Left hindlimb (tissue), 1 donor: ENCODE measurements around the gene MBD3L5.
"Not testable (repeated sequence)": the region's sequence is repeated elsewhere in the genome, so short reads cannot be mapped to it uniquely, and the experiment has no call there.

Experiments
- DNase-seq: peaks from one replicate; pipeline ENCODE4 v3.0.0-alpha.2; 2018

MBD3L5 gene

DNA sequence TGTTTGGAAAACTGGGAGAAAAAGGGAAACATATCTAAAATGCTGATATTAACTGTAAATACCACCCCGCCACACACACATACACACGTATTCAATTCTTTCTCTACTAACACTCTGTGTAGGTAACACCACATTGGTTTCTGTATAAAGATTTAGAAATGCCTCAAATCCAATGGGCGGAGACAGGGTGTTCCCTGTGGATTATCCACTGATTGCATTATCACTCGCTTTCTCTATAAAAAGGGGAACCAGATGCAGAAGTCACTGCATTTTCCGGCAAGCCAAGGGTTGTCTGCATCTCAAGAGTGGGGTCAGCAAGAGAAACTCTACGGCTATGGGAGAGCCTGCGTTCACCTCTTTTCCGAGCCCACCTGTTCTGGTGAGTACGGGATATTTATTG is at the start of gene MBD3L5:
TSS of gene MBD3L5 (plus strand) at position 301 of the 400 bp plus-strand sequence. CDS start at position 335, 34 bp downstream.
- not testable (repeated sequence) for DNase-seq

DNA sequence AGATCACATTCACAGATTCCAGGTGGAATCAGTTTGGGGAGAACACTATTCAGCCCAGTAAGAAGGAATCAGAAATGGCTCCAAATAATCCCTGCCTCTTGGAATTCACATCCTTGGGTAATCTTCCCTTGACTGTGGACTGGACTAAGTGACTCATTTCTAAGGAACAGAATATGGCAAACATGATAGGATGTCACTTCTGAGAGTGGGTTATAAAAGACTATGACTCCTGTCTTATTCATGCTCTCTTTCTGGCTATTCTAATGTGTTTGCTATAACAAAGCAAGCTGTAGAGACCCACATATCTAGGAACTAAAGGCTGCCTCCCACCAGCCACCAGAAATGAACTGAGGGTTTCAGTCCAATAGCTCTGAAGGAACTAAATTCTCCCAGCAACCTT is 46.9 kb upstream of the MBD3L5 start:
- no peak for DNase-seq

DNA sequence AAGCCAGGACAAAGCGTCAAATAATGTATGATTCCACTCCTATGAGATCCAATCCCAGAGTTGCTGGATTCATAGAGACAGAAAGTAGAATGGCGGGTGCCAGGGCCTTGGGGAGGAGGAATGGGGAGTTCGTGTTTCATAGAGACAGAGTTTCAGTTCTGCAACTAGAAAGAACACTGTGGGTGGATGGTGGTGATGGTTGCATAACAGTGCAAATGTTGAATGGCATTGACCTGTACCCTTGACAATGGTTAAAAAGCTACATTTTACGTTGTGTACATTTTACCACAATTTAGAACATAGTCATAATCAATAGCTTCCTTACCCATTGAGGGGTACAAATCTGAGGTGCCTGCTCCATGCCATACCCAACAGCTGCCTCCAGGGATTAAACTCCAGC is 42.5 kb upstream of the MBD3L5 start:
- DNase-seq: no peak

DNA sequence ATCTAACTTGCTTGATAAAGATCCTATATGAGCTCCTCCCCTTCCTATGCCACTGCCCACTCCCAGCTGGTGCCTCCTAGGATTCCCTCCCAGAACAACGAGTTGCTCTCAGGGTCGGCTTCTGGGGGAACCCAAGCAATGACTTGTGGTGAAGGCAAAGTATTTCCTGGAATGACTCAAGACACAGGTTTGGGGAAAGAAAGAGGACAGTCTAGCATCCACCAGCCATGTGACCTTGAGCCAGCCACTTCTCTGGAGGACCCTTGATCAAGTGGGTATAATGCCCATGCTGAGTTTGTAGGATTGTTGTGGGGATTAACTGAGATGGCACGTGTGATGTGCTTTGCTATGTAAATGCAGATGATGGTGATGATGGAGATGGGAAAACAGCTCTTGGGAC is 42.1 kb upstream of the MBD3L5 start:
- no peak for DNase-seq

DNA sequence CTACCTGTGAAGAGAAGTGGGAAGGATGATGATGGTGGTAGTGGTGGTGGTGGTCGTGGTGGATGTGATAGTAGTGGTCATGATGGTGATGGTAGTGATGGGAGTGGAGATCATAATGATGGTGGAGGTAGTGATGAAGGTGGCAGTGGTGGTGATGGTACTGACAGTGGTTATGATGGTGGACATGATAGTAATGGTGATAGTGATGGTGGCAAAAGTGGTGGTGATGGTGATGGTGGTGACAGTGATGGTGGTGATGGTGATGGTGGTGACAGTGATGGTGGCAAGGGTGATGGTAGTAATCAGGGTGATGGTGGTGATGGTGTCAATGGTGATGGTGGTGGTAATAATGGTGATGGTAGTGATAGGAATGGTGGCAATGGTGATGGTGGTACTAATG is 35.3 kb upstream of the MBD3L5 start:
- DNase-seq: no peak

DNA sequence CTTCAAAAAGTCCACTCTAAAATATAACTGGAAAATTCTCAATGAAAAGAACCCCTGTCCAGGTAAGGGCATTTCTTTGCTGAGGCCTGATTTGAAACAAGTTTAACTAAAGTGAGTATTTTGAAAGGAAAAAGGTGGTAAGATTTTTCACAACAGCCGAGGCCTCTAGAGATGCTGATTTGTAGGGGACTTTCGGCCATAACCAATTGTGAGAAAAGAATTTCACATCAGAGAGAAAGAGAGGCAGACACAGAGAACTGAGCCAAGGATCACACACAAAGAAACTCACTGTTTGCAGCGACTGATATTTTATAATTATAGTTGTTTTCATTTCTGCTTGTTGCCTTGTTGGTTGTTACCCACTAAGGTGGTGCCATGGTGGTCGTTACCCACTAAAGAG is 33.6 kb upstream of the MBD3L5 start:
- DNase-seq: no peak

DNA sequence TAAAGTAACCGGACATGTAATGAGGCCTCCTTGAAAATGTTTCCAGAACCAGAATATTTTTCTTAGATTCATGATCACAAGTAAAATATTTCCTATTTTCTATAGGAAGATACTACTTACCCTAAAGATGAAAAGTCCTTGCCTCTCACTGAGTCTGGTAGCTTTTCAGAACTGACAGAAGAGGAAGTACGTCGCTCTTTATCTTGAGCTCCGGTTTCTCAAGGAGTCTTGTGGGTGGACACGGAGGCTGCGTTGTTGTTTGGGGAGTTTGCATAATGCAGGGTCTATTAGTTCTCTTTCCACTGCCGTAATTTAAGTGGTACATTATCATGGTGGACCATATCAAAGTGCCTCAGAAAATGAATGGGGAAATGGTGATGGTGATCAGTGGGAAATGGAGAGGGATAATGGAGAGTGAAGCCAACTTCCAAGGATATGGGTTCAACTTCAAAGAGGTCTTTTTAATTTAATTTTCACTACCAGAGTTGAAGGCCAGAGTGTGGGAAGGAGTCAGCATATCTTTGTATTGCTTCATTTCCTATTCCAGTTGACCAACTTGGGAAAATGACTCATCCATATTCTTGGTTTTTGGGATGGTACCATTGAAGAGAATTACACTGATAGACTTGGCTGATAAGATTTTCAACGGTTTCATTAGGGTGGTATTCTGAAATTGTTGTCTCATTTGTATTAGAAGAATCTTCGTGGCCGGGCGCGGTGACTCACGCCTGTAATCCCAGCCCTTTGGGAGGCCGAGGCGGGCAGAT is 32.5 kb upstream of the MBD3L5 start:
- DNase-seq: no peak

DNA sequence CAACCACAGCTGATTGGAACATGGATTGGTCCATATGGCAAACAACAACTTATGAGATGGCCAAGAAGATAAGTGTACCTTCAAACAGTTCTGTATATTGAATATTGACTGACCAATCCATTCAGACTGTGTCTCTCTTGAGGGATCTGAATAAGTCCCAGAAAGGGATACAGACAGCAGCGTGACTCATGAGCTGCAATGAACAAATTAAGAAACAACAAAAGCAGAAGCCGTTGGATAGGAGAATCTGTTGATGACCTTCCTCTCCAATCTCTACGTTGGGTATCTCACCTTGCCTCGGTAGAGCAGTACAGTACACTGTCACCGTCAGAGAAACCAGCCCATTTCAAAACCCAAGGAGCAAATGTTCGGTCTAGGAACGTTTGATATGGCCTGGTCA is 30.4 kb upstream of the MBD3L5 start:
- no peak for DNase-seq

DNA sequence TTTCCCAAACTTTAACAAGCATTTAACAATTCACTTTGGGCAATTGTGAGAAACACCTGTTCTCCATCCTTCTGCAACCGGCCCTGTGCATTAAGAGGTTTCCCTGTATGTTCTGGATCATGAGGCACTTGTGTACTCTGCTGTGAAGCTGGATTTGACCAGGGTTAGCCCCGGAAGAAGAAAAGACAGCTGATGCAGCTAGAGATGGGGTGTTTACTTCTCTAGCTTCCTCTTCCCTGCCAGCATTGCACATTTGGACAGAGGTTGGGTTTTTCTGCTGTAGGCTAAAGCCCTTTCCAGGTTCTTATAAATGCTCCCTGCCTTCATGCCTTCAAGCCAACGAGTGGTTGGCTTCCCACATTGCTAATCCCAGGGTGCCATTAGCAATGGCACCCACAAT is 30.0 kb upstream of the MBD3L5 start:
- DNase-seq: no peak

DNA sequence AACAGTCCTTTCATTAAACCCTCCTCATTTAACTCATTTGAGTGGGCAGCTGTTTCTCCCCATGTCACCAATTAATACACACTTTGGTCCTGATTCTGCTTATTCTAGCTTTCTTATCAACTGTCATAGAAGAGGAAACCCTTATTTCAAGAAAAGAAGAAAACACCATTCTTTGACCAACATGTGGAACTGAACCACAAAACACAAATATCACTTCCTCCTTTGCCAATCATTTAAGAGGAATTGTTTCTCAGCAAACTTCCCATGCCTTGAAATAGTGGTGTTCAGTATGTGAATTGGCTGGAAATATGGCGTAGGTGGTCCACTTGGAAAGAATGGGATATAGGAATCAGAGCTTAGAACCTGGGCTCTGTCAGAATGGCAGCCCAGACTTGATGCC is 29.6 kb upstream of the MBD3L5 start:
- DNase-seq: no peak

DNA sequence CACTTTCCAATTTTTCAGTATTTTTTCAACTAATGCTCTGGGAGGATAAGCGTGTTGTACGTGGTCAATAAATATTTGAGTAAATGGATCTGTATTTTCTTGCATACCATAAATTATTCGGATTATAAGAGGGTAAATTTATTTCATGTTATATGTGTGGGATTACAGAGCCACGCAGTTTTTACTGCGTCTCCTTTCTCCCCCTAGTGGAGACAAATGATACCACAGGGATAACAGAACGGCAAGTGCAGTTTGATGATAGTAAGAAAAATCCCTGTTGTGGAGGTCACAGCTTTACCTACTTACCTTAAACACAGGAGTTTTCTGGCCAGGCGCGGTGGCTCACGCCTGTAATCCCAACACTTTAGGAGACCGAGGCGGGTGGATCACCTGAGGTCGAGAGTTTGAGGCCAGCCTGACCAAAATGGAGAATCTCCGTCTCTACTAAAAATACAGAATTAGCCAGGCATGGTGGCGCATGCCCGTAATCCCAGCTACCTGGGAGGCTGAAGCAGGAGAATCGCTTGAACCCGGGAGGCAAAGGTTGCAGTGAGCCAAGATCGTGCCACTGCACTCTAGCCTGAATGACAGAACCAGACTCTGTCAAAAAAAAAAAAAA is 26.0 kb upstream of the MBD3L5 start:
- no peak for DNase-seq

DNA sequence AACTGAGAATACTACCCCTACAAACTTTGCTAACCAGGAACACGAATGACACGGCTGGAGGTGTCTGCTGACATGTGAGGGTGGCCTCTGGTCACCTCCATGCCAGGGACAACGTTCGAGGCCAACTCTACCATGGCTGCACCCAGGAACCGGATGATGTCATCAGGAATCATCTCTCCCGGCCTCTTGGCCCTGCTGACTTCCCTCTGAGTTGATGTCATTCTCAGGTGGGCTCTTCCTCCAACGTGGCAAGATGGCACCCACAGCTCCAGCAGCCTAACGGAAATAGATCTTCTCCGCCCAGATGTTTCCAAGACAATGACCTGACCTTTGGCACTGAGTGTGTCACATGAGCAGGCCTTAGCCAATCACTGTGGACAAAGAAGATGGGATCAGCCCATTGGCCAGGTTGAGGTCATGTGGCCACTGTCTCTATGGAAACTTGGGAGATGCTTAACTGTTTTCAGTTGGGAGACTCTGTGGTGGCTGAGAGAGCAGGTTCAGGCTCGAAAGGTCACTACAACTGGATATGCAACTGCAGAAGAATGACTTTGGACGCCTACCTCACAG is 24.2 kb upstream of the MBD3L5 start:
- DNase-seq: no peak

DNA sequence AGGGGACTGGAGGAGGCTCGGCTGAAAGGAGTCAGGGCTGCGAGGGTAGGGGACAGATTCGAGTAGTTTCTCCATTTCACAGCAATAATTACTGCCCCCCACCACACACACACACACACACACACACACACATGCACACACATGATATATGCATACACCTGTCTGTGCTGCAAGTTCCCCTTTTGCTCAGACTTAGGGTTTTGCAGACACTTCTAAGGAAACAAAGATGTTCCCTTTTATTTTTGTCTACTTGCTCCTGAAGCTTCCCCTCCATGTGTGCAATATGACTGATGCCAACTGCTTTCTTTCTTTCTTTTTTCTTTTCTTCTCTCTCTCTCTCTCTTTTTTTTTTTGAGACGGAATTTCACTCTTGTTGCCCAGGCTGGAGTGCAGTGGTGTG is 22.5 kb upstream of the MBD3L5 start:
- no peak for DNase-seq

DNA sequence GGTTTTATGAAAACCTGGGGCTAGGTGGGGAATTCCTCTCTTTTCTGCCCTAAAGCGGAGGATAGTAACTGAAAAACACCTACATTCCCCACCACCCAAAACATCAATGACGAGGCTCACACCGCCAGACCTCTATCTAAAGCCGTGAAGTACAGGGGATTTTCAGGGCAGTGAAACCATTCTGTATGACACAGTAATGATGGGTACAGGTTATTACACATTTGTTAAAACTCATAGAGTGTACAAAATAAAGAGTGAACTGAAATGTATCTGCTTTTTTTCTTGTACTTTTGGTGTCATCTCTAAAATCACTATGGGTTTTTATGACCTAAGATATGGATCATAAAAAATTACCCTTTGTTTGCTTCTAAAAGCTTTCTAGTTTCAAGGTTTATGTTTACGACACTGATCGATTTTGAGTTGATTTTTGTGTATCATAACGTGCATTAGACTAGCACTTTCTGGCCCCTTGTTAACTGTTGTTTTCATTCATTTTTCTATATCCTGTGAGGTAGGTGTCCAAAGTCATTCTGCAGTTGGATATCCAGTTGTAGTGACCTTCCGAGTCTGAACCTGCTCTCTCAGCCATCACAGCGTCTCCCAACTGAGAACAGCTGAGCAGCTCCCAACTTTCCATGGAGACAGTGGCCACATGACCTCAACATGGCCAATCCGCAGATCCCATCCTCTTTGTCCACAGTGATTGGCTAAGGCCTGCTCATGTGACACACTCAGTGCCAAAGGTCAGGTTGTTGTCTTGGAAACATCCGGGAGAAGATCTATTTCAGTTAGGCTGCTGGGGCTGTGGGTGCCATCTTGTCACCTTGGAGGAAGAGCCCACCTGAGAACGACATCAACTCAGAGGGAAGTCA is 19.4 kb upstream of the MBD3L5 start:
- DNase-seq: no peak

DNA sequence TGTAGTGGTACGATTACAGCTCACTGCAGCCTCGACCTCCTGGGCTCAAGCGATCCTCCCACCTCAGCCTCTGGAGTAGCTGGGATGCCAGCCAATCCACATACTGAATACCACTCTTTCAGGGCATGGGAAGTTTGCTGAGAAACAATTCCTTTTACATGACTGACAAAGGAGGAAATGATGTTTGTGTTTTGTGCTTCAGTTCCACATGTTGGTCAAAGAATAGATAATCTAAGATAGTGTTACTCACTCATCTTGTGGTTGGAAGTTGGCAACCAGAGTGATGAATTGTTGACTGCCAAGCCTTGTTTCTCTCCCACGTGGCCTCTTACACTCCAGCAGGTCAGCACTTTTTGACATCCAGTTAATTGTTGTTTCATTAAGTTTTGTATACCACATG is 16.7 kb upstream of the MBD3L5 start:
- no peak for DNase-seq

DNA sequence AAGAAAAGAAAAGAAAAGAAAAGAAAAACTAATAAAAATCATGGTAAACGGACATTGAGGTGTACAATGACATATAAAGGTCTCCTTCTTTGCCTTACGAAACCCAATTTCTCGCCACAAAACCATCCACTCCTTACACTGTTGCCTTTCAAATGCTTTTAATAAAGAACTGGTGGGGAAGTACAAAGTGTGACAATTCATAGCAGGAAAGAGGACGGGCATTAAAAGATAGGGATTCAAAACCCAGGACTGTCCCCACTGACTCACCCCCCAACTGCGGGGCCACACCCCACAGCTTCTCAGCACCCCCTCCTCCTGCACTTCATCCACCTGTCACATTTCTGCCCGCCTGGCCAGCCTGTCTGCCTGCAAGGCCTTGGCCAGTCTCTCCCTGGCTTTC is 11.6 kb upstream of the MBD3L5 start:
- no peak for DNase-seq

DNA sequence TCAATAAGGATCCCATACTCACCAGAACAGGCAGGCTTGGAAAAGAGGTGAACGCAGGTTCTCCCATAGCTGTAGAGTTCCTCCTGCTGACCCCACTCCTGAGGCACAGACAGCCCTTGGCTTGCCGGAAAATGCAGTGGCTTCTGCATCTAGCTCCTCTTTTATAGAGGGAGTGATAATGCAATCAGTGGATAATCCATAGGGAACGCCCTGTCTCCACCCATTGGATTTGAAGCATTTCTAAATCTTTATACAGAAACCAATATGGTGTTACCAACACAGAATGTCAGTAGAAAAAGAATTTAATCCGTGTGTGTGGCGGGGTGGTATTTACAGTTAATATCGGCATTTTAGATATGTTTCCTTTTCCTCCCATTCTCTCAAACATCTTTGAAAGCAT is 9.0 kb upstream of the MBD3L5 start, which contains the start of gene MBD3L2B:
TSS of gene MBD3L2B (minus strand) at position 101 of the 400 bp plus-strand sequence. CDS start at position 67, 34 bp downstream.
- not testable (repeated sequence) for DNase-seq

DNA sequence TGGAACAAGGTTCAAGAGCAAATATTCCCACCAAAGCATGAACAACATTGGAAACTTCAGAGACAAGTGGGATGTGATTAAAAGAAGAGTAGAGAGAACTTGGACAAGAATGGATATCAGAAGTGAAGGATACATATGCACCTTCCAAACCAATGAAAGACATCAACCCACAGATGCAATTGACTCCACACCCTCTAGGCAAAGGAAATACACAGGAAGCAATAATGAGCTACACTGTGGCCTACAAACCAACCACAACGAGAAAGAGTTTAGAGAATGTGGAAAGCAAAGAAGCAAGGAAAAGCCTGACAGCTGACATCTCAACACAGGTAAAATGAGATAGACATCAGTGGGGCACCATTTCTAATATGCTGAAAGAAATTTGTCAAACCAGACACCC is 1.6 kb upstream of the MBD3L5 start:
- DNase-seq: not testable (repeated sequence)

DNA sequence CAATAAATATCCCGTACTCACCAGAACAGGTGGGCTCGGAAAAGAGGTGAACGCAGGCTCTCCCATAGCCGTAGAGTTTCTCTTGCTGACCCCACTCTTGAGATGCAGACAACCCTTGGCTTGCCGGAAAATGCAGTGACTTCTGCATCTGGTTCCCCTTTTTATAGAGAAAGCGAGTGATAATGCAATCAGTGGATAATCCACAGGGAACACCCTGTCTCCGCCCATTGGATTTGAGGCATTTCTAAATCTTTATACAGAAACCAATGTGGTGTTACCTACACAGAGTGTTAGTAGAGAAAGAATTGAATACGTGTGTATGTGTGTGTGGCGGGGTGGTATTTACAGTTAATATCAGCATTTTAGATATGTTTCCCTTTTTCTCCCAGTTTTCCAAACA is 9.7 kb downstream of the MBD3L5 start, which contains the start of gene MBD3L4:
TSS of gene MBD3L4 (minus strand) at position 101 of the 400 bp plus-strand sequence. CDS start at position 66, 35 bp downstream.
- DNase-seq: not testable (repeated sequence)

DNA sequence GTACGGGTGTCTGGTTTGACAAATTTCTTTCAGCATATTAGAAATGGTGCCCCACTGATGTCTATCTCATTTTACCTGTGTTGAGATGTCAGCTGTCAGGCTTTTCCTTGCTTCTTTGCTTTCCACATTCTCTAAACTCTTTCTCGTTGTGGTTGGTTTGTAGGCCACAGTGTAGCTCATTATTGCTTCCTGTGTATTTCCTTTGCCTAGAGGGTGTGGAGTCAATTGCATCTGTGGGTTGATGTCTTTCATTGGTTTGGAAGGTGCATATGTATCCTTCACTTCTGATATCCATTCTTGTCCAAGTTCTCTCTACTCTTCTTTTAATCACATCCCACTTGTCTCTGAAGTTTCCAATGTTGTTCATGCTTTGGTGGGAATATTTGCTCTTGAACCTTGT is 11.2 kb downstream of the MBD3L5 start:
- DNase-seq: not testable (repeated sequence)

DNA sequence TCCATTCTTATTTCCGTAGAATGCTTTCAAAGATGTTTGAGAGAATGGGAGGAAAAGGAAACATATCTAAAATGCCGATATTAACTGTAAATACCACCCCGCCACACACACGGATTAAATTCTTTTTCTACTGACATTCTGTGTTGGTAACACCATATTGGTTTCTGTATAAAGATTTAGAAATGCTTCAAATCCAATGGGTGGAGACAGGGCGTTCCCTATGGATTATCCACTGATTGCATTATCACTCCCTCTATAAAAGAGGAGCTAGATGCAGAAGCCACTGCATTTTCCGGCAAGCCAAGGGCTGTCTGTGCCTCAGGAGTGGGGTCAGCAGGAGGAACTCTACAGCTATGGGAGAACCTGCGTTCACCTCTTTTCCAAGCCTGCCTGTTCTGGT is 18.6 kb downstream of the MBD3L5 start, which contains the start of gene MBD3L2:
TSS of gene MBD3L2 (plus strand) at position 301 of the 400 bp plus-strand sequence. CDS start at position 354, 53 bp downstream.
- DNase-seq: not testable (repeated sequence)

DNA sequence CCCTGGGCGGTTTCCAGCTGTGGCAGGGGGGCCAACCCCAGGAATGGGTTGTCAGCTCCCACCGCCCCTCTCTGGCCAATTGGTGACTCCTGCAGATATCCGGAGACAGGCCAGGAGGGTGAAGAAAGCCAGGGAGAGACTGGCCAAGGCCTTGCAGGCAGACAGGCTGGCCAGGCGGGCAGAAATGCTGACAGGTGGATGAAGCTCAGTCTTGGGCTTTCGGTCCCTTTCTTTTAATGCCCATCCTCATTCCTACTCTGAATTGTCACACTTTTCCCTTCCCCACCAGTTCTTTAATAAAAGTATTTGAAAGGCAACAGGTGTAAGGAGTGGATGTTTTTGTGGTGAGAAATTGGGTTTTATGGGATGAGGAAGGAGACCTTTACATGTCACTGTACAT is 21.0 kb downstream of the MBD3L5 start:
- not testable (repeated sequence) for DNase-seq

DNA sequence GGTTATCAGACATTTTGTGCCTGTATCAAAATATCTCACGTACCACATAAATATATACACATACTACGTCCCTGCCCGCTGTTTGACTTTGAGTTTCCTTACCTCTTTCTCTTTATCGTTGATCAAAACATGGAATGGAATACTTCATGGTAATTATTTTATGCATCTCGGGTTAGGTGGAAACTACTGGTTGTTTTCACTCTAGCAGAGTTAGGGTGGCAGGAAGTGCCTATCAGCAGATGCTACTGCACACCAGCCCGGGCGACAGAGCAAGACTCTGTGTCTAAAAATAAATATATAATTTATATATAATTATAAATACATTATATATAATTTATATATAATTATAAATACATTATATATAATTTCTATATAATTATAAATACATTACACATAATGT is 22.5 kb downstream of the MBD3L5 start:
- not testable (repeated sequence) for DNase-seq
